Measurements from ENCODE around the gene SLC22A3. TPM values are rescaled to one million over a fixed set of nuclear protein-coding genes. Genes with fewer than 3 reads are reported as not detected.

The SLC22A3 gene
- total and polyA plus RNA-seq, 8 donors, result 2.0 to 29.3 (median 7.2) TPM

- no peaks in the 10 kb centered on the region for H3K9me3 ChIP-seq
- H3K4me1 ChIP-seq, result no peaks in the 10 kb centered on the region
- intact Hi-C loops (cut with DNase I; ENCODE audit: low total_unique reads), result no loop called here
- no peak overlapping the region for H3K27ac ChIP-seq
- no peaks in the 10 kb centered on the region for H3K27me3 ChIP-seq
- DNase-seq, result no peak
- no peaks in the 10 kb centered on the region for H3K36me3 ChIP-seq
- no peak for TF ChIP-seq POLR2A (IDR thresholded peaks at IDR 0.05)
- no peak for TF ChIP-seq EP300 (IDR thresholded peaks at IDR 0.05)
- TF ChIP-seq POLR2AphosphoS5 (IDR thresholded peaks at IDR 0.05), result no peak
- TF ChIP-seq CTCF (IDR thresholded peaks at IDR 0.05), result no peak
- no peak overlapping the region for H3K4me3 ChIP-seq
- 71 to 84% (median 74%) methylated on average over 5 of the region's 5 CpGs for WGBS, 5 donors
These were observed 17.0 kb upstream of the SLC22A3 start for GRCh38 chr6:160331204-160331603.

- Histone ChIP-seq H3K27ac (no peak overlapping the region), H3K4me3 (no peak overlapping the region), H3K4me1 (no peaks in the 10 kb centered on the region), H3K36me3 (no peaks in the 10 kb centered on the region), H3K9me3 (no peaks in the 10 kb centered on the region), H3K27me3 (no peaks in the 10 kb centered on the region)
- intact Hi-C loops (cut with DNase I; ENCODE audit: low total_unique reads), result no loop called here
- DNase-seq, result no peak
- TF ChIP-seq POLR2A (IDR thresholded peaks at IDR 0.05) (no peak), EP300 (IDR thresholded peaks at IDR 0.05) (no peak), POLR2AphosphoS5 (IDR thresholded peaks at IDR 0.05) (no peak), CTCF (IDR thresholded peaks at IDR 0.05) (no peak)
- WGBS, 5 donors, result 68 to 76% (median 70%) methylated on average over 5 of the region's 5 CpGs
These were observed 16.4 kb upstream of the SLC22A3 start for GRCh38 chr6:160331753-160332152.

GRCh38 chr6:160333101-160333500 is 15.1 kb upstream of the SLC22A3 start:
- 77 to 95% (median 82%) methylated on average over 3 of the region's 3 CpGs for WGBS, 5 donors
- DNase-seq, result no peak

GRCh38 chr6:160333841-160334240 is 14.3 kb upstream of the SLC22A3 start:
- H3K36me3 ChIP-seq, result no peaks in the 10 kb centered on the region
- intact Hi-C loops (cut with DNase I; ENCODE audit: low total_unique reads), result no loop called here
- no peaks in the 10 kb centered on the region for H3K4me1 ChIP-seq
- no peaks in the 10 kb centered on the region for H3K9me3 ChIP-seq
- no peak overlapping the region for H3K27ac ChIP-seq
- WGBS, 5 donors, result 84 to 96% (median 85%) methylated on average over 2 of the region's 2 CpGs
- no peak for DNase-seq
- no peak overlapping the region for H3K4me3 ChIP-seq
- no peaks in the 10 kb centered on the region for H3K27me3 ChIP-seq
- TF ChIP-seq EP300 (IDR thresholded peaks at IDR 0.05), result no peak
- no peak for TF ChIP-seq POLR2A (IDR thresholded peaks at IDR 0.05)
- no peak for TF ChIP-seq POLR2AphosphoS5 (IDR thresholded peaks at IDR 0.05)
- TF ChIP-seq CTCF (IDR thresholded peaks at IDR 0.05), result no peak

More at GRCh38 chr6:160333101-160333500, 15.1 kb upstream of the SLC22A3 start:
- Histone ChIP-seq H3K36me3 (no peaks in the 10 kb centered on the region), H3K9me3 (no peaks in the 10 kb centered on the region), H3K27me3 (no peaks in the 10 kb centered on the region), H3K4me3 (no peak overlapping the region), H3K4me1 (no peaks in the 10 kb centered on the region), H3K27ac (no peak overlapping the region)
- TF ChIP-seq EP300 (IDR thresholded peaks at IDR 0.05) (no peak), POLR2A (IDR thresholded peaks at IDR 0.05) (no peak), POLR2AphosphoS5 (IDR thresholded peaks at IDR 0.05) (no peak), CTCF (IDR thresholded peaks at IDR 0.05) (no peak)
- intact Hi-C loops (cut with DNase I; ENCODE audit: low total_unique reads), result no loop called here

Measured in stomach (tissue), 9 donors.